Measurements from ENCODE around the gene OR5AK2. TPM values are rescaled to one million over a fixed set of nuclear protein-coding genes. Genes with fewer than 3 reads are reported as not detected.
"Not testable (repeated sequence)": the region's sequence is repeated elsewhere in the genome, so short reads cannot be mapped to it uniquely, and the experiment has no call there.

The OR5AK2 gene
- not detected for total RNA-seq

- FAIRE-seq, result no peak
Observed at GRCh38 chr11:56988614-56989013, at the start of gene OR5AK2. TSS of gene OR5AK2 (plus strand) at chr11:56988914. CDS start at chr11:56988914, 0 bp downstream.

GRCh38 chr11:56945526-56945925 is 43.2 kb upstream of the OR5AK2 start:
- FAIRE-seq; DNase-seq (ENCODE audit: low spot score in 2 of 2): not testable (repeated sequence)

More at GRCh38 chr11:56988614-56989013, at the start of gene OR5AK2:
- no peak for DNase-seq (ENCODE audit: low spot score in 2 of 2)

- DNase-seq (ENCODE audit: low spot score in 2 of 2) (no peak), FAIRE-seq (no peak)
Observed at GRCh38 chr11:56948991-56949515, 39.7 kb upstream of the OR5AK2 start.

GRCh38 chr11:56950510-56950909 is 38.2 kb upstream of the OR5AK2 start:
- no peak for FAIRE-seq
- DNase-seq (ENCODE audit: low spot score in 2 of 2), result no peak

- not testable (repeated sequence) for FAIRE-seq; DNase-seq (ENCODE audit: low spot score in 2 of 2)
Observed at GRCh38 chr11:56953907-56954306, 34.8 kb upstream of the OR5AK2 start.

GRCh38 chr11:56961609-56962008 is 27.1 kb upstream of the OR5AK2 start:
- DNase-seq (ENCODE audit: low spot score in 2 of 2), result no peak
- FAIRE-seq, result no peak

- DNase-seq (ENCODE audit: low spot score in 2 of 2), result no peak
- no peak for FAIRE-seq
Observed at GRCh38 chr11:56967726-56968125, 21.0 kb upstream of the OR5AK2 start.

- FAIRE-seq (no peak), DNase-seq (ENCODE audit: low spot score in 2 of 2) (no peak)
Observed at GRCh38 chr11:56968524-56968923, 20.2 kb upstream of the OR5AK2 start.

- DNase-seq (ENCODE audit: low spot score in 2 of 2) (no peak), FAIRE-seq (no peak)
Observed at GRCh38 chr11:56977314-56977713, 11.4 kb upstream of the OR5AK2 start.

GRCh38 chr11:56990702-56991101 is 2.0 kb downstream of the OR5AK2 start:
- no peak for FAIRE-seq

GRCh38 chr11:56994532-56994931 is 5.8 kb downstream of the OR5AK2 start:
- FAIRE-seq, result no peak

More at GRCh38 chr11:56990702-56991101, 2.0 kb downstream of the OR5AK2 start:
- DNase-seq (ENCODE audit: low spot score in 2 of 2), result no peak

GRCh38 chr11:57001674-57002401 is 13.1 kb downstream of the OR5AK2 start:
- FAIRE-seq (no peak), DNase-seq (ENCODE audit: low spot score in 2 of 2) (no peak)

More at GRCh38 chr11:56994532-56994931, 5.8 kb downstream of the OR5AK2 start:
- DNase-seq (ENCODE audit: low spot score in 2 of 2), result no peak

GRCh38 chr11:57008373-57008772 is 19.7 kb downstream of the OR5AK2 start:
- no peak for DNase-seq (ENCODE audit: low spot score in 2 of 2)
- FAIRE-seq, result no peak

GRCh38 chr11:57015679-57016078 is 27.0 kb downstream of the OR5AK2 start:
- FAIRE-seq (no peak), DNase-seq (ENCODE audit: low spot score in 2 of 2) (no peak)

- no peak for FAIRE-seq
Observed at GRCh38 chr11:57031556-57031955, 42.8 kb downstream of the OR5AK2 start.

More at GRCh38 chr11:57031556-57031955, 42.8 kb downstream of the OR5AK2 start:
- no peak for DNase-seq (ENCODE audit: low spot score in 2 of 2)

Other genes with a start within 250 kb of the OR5AK2 start
- not detected for gene OR9G4, start 240.2 kb upstream of the OR5AK2 start, total RNA-seq
- gene LRRC55, start 193.0 kb downstream of the OR5AK2 start, total RNA-seq, result 15.9 TPM
- gene APLNR, start 248.3 kb downstream of the OR5AK2 start, total RNA-seq, result 5.3 TPM